HTR-8/SVneo (cell line): ENCODE data around the gene SCTR.

ENCODE experiments used
- DNase-seq: peaks from one replicate; pipeline ENCODE4 v3.0.0; 2011; ENCODE audit warnings: low spot score, mixed read lengths; ENCODE audit not compliant: insufficient read length
- FAIRE-seq: peaks from 2 replicates; lab custom pipeline; 2011; peaks lifted over from hg19 to GRCh38; lab: Jason Lieb, UNC

The SCTR gene

GRCh38 chr2:119453972-119454593 lies 70.2 kb downstream of the SCTR start:
- FAIRE-seq: no peak
- no peak for DNase-seq

- FAIRE-seq (no peak), DNase-seq (no peak)
Observed at GRCh38 chr2:119451336-119452050, 72.8 kb downstream of the SCTR start.

DNA sequence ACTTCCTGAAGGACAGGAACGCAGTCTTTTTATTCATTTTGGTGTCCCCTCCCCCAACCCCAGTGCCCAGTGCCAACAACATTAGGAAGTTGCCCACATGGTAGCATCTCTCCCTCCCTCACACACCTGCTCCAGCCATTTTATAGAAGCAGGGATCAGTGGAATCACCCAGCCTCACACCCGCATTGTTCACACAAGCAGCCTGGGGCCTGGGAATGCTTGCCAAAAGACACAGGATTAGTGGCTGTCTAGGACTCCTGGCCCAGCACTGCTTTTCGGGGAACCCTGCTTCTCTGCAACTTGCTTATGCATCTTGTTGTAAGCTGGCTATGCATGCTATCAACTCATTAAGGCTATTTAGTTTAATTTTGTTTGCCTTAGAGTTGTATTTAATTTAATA lies 74.8 kb downstream of the SCTR start:
- DNase-seq (no peak), FAIRE-seq (no peak)

- FAIRE-seq (no peak), DNase-seq (no peak)
Observed at GRCh38 chr2:119448427-119449141, 75.7 kb downstream of the SCTR start.

DNA sequence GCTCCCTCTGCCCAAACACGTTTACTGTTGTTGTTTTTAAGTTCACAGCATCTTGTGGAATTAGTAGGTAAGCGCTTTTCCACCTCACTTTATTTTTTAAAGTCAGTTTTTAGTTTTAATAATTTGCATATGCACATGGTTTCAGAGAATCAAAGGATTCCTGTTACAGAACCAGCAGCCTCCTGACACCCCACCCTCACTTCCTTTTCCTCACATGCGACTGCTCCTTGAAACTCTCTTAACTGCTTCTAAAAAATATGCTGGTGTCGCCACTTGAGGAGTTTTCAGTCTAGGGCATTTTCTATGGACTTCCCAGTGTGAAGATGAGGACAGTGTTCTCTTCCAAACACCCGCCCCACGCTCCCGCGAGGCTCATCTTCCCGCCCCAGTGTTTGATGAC lies 78.2 kb downstream of the SCTR start:
- no peak for FAIRE-seq
- DNase-seq: no peak

DNA sequence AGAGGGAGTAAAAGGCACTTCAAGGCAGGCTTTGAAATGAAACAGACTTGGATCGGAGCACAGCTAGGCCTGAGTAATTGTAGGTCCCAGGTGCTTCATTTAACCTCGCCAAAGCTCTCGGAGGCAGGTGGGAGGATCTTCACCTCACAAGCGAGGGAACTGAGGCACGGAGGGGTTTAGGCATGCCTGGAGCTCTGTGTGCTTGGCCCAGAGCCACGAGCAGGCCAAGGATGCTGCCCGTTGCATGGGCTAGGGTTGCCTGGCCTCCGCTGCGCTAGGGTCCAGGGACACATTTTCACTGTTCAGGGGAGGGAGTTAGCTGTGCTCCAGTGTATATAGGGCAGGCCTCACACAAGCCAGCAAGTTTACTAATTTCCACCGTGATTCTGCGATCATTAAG lies 81.4 kb downstream of the SCTR start:
- no peak for DNase-seq
- no peak for FAIRE-seq

GRCh38 chr2:119442226-119442619 lies 82.1 kb downstream of the SCTR start:
- no peak for FAIRE-seq
- no peak for DNase-seq

DNA sequence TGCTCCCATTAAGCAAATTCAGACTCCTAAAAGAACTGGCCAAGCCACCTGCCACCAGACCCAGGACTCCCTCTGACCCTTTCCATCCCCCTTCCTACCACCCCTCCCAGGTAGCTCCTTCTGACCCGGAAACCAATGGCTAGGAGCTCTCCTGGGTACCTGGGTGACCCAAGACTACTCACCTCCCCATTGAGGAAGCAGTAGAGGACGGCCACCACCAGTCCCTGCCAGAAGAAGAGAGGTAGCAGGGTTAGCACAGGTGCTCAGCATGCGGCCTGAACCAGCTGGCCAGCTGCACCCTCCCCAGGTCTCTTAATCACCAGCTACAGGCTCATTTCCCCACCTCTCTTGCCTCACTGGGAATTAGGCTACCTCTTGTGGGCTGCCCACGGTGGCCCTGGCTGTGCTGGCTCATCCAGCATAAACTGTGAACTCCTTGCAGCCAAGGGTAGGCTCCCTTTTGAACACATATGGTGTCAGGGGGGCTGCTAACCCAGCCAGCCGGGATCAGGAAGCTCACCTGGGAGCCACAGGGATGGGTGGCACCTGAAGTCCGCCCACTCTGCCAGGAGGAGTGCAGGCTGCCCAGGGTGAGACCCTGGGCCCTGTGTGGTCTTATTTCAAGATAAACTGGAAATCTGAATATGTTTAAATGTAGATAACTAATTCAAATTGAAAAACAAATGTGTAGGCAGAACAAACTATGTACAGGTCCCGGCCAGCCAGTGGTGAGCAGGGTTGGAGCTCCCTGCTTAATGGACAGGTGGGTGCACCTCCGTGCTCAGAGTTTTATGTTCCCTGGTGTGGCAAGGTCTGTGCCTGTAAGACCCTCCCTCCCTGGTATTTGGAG lies 82.7 kb downstream of the SCTR start:
- DNase-seq (no peak), FAIRE-seq (no peak)

DNA sequence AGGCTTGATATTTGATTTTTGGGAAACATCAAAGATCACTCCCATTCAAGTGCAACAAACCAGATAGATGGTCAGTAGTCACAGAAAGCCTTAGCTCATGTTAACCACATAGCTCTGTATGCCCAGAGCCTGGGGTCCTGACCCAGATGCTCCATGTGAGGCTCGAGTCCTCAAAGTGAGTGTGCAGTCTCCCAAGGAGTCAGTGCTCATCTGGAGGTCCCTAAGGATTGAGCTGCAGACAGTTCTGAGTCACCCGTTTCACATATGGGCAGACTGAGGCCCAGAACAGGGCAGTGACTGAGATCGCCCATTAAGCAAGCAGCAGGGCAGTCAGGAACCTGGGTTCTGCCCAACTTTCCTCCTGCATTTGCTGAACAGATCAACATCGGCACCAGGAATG lies 83.4 kb downstream of the SCTR start:
- FAIRE-seq (no peak), DNase-seq (no peak)

DNA sequence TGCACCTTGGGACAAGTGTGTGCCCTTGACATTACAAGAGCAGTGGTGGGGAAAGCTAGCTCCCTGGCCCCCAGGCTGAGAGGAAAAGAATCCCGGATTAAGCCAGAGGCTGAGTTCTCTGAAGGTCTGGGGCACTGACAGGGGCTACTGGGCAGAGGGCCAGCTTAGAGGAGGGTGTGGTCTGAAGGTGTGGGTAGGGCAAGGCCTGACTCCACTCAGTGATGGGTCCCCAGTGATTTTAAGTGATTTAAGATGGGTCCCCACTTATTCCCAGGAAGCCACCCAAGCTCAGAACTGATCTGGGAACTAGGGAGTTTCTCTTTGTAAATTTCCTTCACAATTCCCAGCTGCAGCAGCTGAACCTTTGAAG lies 83.8 kb downstream of the SCTR start:
- FAIRE-seq (no peak), DNase-seq (no peak)

GRCh38 chr2:119439574-119440500 lies 84.4 kb downstream of the SCTR start:
- DNase-seq (no peak), FAIRE-seq (no peak)

DNA sequence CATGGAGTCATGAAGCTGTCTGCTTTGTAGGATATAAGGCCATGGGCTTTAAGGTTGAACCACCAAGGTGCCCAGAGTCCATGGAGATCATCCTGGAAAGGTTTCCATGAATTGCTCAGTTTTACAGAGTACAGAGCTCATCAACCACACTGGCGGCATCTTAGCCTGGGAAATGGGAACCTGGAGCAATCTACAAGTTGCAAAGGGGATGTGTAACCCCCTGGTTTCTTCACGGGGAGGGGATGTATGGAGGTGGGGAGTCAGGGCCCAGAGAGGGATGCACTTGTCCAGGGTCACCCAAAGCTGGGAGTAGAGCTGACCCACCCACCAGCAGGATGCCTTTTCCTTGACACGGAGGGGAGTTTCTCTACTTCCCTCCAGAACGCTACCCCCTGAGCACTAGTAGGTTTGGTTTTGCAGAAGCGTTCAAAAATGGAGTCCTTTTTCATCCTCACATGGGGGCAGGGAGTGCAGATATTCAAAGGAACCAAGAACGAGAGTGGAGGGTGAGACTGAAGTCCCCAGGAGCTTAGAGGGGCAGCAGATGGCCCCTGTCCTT lies 85.5 kb downstream of the SCTR start:
- no peak for DNase-seq

GRCh38 chr2:119438128-119438656 lies 86.1 kb downstream of the SCTR start:
- DNase-seq (no peak), FAIRE-seq (no peak)

More for the DNA sequence above, 85.5 kb downstream of the SCTR start:
- no peak for FAIRE-seq

DNA sequence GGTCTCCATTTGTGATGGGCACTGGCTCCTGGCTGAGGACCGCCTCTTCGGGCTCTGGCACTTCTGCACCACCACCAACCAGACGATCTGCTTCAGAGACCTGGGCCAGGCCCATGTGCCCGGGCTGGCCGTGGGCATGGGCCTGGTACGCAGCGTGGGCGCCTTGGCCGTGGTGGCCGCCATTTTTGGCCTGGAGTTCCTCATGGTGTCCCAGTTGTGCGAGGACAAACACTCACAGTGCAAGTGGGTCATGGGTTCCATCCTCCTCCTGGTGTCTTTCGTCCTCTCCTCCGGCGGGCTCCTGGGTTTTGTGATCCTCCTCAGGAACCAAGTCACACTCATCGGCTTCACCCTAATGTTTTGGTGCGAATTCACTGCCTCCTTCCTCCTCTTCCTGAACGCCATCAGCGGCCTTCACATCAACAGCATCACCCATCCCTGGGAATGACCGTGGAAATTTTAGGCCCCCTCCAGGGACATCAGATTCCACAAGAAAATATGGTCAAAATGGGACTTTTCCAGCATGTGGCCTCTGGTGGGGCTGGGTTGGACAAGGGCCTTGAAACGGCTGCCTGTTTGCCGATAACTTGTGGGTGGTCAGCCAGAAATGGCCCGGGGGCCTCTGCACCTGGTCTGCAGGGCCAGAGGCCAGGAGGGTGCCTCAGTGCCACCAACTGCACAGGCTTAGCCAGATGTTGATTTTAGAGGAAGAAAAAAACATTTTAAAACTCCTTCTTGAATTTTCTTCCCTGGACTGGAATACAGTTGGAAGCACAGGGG lies 87.1 kb downstream of the SCTR start:
- FAIRE-seq: no peak

GRCh38 chr2:119435953-119436297 lies 88.4 kb downstream of the SCTR start:
- no peak for DNase-seq
- no peak for FAIRE-seq

More for the DNA sequence above, 87.1 kb downstream of the SCTR start:
- no peak for DNase-seq

GRCh38 chr2:119435081-119435952 lies 89.0 kb downstream of the SCTR start:
- FAIRE-seq (no peak), DNase-seq (no peak)

DNA sequence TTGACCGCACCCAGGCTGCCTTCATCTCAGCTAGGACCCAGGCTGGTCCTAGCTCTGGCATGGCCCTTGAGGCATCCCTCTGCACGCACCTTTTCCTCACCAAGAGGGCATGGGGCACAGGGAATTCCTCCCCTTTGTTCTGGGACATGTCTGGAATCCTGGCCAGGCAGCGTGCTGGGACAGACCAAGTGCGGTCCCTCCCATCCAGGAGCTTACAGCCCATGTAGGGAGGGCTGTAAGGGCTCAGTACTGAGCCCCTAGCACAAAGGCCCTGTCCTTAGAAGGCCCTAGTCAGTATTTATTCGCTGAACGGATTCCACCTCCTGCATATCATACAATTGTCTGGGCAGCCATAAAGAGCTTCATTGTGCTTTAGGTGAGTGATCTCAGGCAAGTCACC lies 89.6 kb downstream of the SCTR start:
- DNase-seq (no peak), FAIRE-seq (no peak)
